Fibroblast of skin of left quadriceps (primary cell): ENCODE data around the gene POTEF.
"Not testable (repeated sequence)": the region's sequence is repeated elsewhere in the genome, so short reads cannot be mapped to it uniquely, and the experiment has no call there.

Source experiments
- DNase-seq, 2 experiments: peaks; one replicate each; pipeline ENCODE4 v3.0.0-alpha.2; 2013; ENCODE audit warnings: low read depth in 2 of 2

POTEF gene

GRCh38 chr2:130152816-130153595, 24.0 kb upstream of the POTEF start:
- DNase-seq = no peak

- DNase-seq = not testable (repeated sequence)
Measured at GRCh38 chr2:130152136-130152815, 23.3 kb upstream of the POTEF start.

- not testable (repeated sequence) for DNase-seq
Measured at GRCh38 chr2:130151145-130151512, 22.1 kb upstream of the POTEF start.

- DNase-seq = no peak
Measured at GRCh38 chr2:130150181-130151144, 21.4 kb upstream of the POTEF start.

GRCh38 chr2:130148515-130148914, 19.5 kb upstream of the POTEF start:
- DNase-seq = not testable (repeated sequence)

GRCh38 chr2:130145006-130145414, 16.0 kb upstream of the POTEF start, which contains the start of gene CCDC74B:
CCDC74B (minus strand) TSS chr2:130145112; CDS start chr2:130144996, 116 bp downstream.
- peak in 1 of 2 experiments; percentile 2 for DNase-seq

GRCh38 chr2:130143266-130144039, 14.4 kb upstream of the POTEF start:
- not testable (repeated sequence) for DNase-seq

GRCh38 chr2:130142396-130143265, 13.6 kb upstream of the POTEF start:
- not testable (repeated sequence) for DNase-seq

- DNase-seq = not testable (repeated sequence)
Measured at GRCh38 chr2:130141645-130142370, 12.8 kb upstream of the POTEF start.

GRCh38 chr2:130141002-130141401, 12.0 kb upstream of the POTEF start:
- DNase-seq = not testable (repeated sequence)

- DNase-seq = not testable (repeated sequence)
Measured at GRCh38 chr2:130140516-130140915, 11.5 kb upstream of the POTEF start.

- DNase-seq = not testable (repeated sequence)
Measured at GRCh38 chr2:130139331-130140280, 10.6 kb upstream of the POTEF start.

- not testable (repeated sequence) for DNase-seq
Measured at GRCh38 chr2:130138841-130139251, 9.8 kb upstream of the POTEF start.

GRCh38 chr2:130138326-130138725, 9.3 kb upstream of the POTEF start:
- DNase-seq = not testable (repeated sequence)

GRCh38 chr2:130137118-130137517, 8.1 kb upstream of the POTEF start:
- not testable (repeated sequence) for DNase-seq

- not testable (repeated sequence) for DNase-seq
Measured at GRCh38 chr2:130136546-130136945, 7.5 kb upstream of the POTEF start.

GRCh38 chr2:130135692-130136541, 6.9 kb upstream of the POTEF start:
- no peak for DNase-seq
